Fibroblast of the aortic adventitia (primary cell): ENCODE data around the gene TMIGD3. TPM values are rescaled to one million over a fixed set of nuclear protein-coding genes. Genes with fewer than 3 reads are reported as not detected.

ENCODE experiments used
- DNase-seq: peaks from one replicate; pipeline ENCODE4 v3.0.0-alpha.2; 2010; ENCODE audit warnings: low read depth
- H3K4me3 ChIP-seq: 2 replicates; pipeline ENCODE4 v1.5.1; 2011; ENCODE audit warnings: low read depth, mild to moderate bottlenecking, control low read depth, low read length, moderate library complexity
- CTCF ChIP-seq: IDR thresholded peaks from 2 replicates; pipeline ENCODE4 v1.5.1; 2011; ENCODE audit warnings: mild to moderate bottlenecking, low read length, control low read depth, inconsistent platforms; ENCODE audit not compliant: insufficient read depth
- total RNA-seq: library from RNA; depleted of rRNA; stranded (reverse); fragments of >200 nt; gene quantifications from 2 replicates; pipeline ENCODE4 v1.2.3, GENCODE V29; 2012; ENCODE audit warnings: low replicate concordance

TMIGD3 gene
- total RNA-seq, 1 donor: not detected

DNA sequence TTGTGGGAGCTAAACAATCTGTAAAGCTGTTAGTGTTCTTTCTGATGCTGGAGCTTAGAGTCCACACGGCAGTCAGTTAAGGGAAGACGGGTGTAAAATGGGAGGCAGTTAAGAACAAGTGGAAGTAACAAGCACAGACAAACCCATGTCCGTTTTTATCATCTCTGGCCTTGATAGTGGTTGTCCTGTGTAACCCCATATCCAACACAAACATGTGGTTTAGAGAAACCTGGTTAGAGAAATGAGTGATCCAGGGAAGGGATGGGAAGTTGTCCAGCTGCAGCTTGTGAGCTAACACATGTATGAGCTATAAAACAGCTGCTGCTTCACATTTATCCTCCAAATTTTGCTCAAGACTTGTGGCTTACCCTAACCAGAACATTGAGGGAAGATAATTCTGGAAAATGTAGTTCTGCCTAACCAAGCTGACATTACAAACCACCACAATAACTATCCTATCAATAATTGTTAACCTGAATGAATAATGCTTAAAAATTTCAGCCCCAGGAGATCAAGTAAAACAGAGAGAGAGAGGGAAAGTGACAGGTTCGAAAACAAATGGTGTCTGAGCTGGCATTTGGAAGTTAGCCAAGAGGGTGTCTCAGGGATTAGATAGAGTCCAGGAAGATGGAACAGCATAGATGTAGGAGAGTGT lies 40.3 kb downstream of the TMIGD3 start:
- peak; percentile 62 for DNase-seq
- no peak overlapping the region for H3K4me3 ChIP-seq
- TF ChIP-seq CTCF: no peak

GRCh38 chr1:111462370-111463028 lies 40.9 kb downstream of the TMIGD3 start:
- no peak overlapping the region for H3K4me3 ChIP-seq
- no peak for DNase-seq
- TF ChIP-seq CTCF: no peak

GRCh38 chr1:111461765-111462164 lies 41.7 kb downstream of the TMIGD3 start:
- H3K4me3 ChIP-seq: no peak overlapping the region
- no peak for DNase-seq
- no peak for TF ChIP-seq CTCF

DNA sequence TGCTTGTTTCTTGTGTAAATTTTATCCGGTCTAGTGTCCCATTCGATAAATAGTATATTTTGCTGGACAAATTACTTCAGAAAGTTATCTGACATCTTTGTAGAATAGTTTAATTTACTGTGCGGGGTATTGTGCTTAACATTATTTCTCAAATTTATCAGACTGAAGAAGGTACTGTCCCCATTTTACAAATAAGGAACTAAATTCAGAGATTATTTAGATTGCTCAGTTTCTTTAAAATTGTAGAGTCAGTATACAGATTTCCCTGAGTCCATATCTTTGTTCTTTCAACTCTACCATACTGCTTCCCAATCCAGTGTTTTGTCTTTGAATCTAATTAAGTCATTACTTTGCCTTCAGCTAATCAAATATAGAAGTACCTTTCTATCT lies 47.8 kb downstream of the TMIGD3 start:
- no peak for DNase-seq
- no peak for TF ChIP-seq CTCF

DNA sequence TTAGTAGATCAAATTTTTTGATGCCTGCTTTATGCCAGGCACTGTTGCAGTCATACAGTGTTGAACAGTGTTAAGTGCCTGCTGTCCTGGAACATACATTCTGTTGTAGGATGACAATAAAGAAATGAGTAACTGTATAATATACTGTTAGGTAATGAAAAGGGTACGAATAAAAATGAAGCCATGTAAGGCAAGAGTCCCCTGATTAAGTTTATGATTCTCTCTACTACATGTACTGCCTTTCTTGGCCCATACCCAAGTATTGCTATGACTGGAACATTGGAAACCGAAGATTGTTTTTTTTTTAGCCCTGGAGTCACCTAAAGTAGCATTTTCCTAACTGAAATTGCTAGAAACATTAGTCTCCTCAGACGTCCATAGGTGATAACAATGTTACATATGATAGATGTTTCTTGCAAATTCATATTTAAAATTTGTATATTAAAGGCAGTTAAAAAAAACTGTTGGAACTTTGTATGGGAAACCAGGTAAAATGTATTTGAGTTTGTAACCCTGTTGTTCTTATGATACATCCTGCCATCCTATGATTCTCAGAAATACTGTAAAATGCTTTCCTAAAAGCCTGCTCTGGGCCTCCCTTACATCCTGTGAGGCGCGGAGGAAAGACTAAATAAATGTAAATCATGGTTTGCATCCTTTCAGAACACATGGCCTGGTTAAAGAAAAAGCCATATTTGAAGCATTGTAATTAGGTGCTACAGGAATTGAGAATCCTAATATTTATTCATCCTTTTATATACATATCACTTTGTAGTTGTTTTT lies 48.4 kb downstream of the TMIGD3 start:
- DNase-seq: no peak
- H3K4me3 ChIP-seq: no peak overlapping the region
- TF ChIP-seq CTCF: no peak

More for the DNA sequence above, 47.8 kb downstream of the TMIGD3 start:
- no peak overlapping the region for H3K4me3 ChIP-seq

DNA sequence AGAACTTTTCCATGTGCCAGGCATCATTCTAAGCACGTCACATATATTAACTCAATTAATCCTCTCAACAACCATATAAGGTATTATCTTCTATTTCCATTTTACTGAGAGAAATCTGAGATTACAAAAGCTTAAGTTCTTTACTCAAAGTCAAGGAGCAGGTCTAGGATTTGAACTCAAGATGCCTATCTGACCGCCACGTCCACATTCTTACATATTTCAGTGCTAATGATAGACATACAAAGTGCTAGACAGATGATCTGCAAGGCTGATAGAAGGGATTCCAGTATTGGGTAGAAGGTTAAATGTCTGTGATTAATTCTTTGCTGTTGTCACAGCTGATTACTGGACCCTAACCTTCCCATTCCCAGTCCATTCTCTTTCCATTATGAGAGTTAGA lies 49.7 kb downstream of the TMIGD3 start:
- TF ChIP-seq CTCF: no peak
- H3K4me3 ChIP-seq: no peak overlapping the region
- DNase-seq: no peak
